PC-3 (cell line): ENCODE data around the gene PTGES2. TPM values are rescaled to one million over a fixed set of nuclear protein-coding genes. Genes with fewer than 3 reads are reported as not detected.

Source experiments
- ATAC-seq: fragments of 200-7000 bp; cut with Tn5 transposase; 2 replicates; pipeline ENCODE4 v1.9.1; 2020; ENCODE audit warnings: mild to moderate bottlenecking, moderate library complexity
- BruUV-seq: library from RNA; stranded (reverse); fragments of 400-500 nt; replicated peaks from 2 replicates; lab custom pipeline; 2021; lab: Mats Ljungman, UMichigan
- CTCF ChIA-PET: fragments of 300-600 bp; sonication (Branson Sonifier 250); formaldehyde crosslinking; loops from one replicate; lab custom pipeline; 2022; ENCODE audit warnings: antibody characterized with exemption; lab: Charles Lee
- POLR2A ChIA-PET: fragments of 300-600 bp; sonication (Branson Sonifier 250); formaldehyde crosslinking; loops from one replicate; lab custom pipeline; 2022; ENCODE audit warnings: antibody characterized with exemption; ENCODE audit not compliant: unreplicated experiment; lab: Charles Lee
- DNase-seq: peaks from one replicate; pipeline ENCODE4 v3.0.0-alpha.2; 2015
- H2AFZ ChIP-seq: fragments of 300-600 bp; sonication (generic); 2 replicates; pipeline ENCODE4 v1.6.0; 2016; ENCODE audit warnings: antibody characterized with exemption, low read length
- H3F3A ChIP-seq: fragments of 300-600 bp; sonication (generic); one replicate; pipeline ENCODE4 v1.6.0; 2017; ENCODE audit warnings: antibody characterized with exemption, low read length, control low read depth, mild to moderate bottlenecking; ENCODE audit not compliant: unreplicated experiment
- H3K27ac ChIP-seq: fragments of 300-600 bp; sonication (generic); 2 replicates; pipeline ENCODE4 v1.5.1; 2016; ENCODE audit warnings: mild to moderate bottlenecking, low read length
- H3K27me3 ChIP-seq: fragments of 300-600 bp; sonication (generic); 2 replicates; pipeline ENCODE4 v1.6.1; 2016; ENCODE audit warnings: low read length, mixed read lengths
- H3K36me3 ChIP-seq: fragments of 300-600 bp; sonication (generic); 2 replicates; pipeline ENCODE4 v1.6.1; 2016; ENCODE audit warnings: low read depth, mixed run types, low read length, mixed read lengths
- H3K4me1 ChIP-seq: fragments of 300-600 bp; sonication (generic); 2 replicates; pipeline ENCODE4 v1.5.1; 2016; ENCODE audit warnings: low read length; ENCODE audit not compliant: insufficient read depth
- H3K4me2 ChIP-seq: fragments of 300-600 bp; sonication (generic); 2 replicates; pipeline ENCODE4 v1.6.0; 2016; ENCODE audit warnings: low read length
- H3K4me3 ChIP-seq: fragments of 300-600 bp; sonication (generic); 2 replicates; pipeline ENCODE4 v1.5.1; 2016; ENCODE audit warnings: mild to moderate bottlenecking, low read length, mixed read lengths
- H3K79me2 ChIP-seq: fragments of 300-600 bp; sonication (generic); 2 replicates; pipeline ENCODE4 v1.6.1; 2017; ENCODE audit warnings: low read length, mixed read lengths
- H3K9ac ChIP-seq: fragments of 300-600 bp; sonication (generic); 2 replicates; pipeline ENCODE4 v1.6.0; 2016; ENCODE audit warnings: mild to moderate bottlenecking, low read length
- H3K9me2 ChIP-seq: fragments of 300-600 bp; sonication (generic); replicated peaks from 2 replicates; pipeline ENCODE4 v1.6.1; 2016; ENCODE audit warnings: mixed run types, low read length, mixed read lengths
- H3K9me3 ChIP-seq: fragments of 300-600 bp; sonication (generic); 2 replicates; pipeline ENCODE4 v1.6.1; 2016; ENCODE audit warnings: low read length, mixed read lengths
- H4K20me1 ChIP-seq: fragments of 300-600 bp; sonication (generic); 2 replicates; pipeline ENCODE4 v1.6.1; 2016; ENCODE audit warnings: low read length, mixed read lengths
- CTCF ChIP-seq: fragments of 300-600 bp; sonication (generic); conservative IDR thresholded peaks from 2 replicates; pipeline ENCODE4 v1.5.1; 2017; ENCODE audit warnings: antibody characterized with exemption, low read depth, mild to moderate bottlenecking, low read length
- EZH2 ChIP-seq: fragments of 300-600 bp; sonication (generic); IDR thresholded peaks from one replicate; pipeline ENCODE4 v1.6.1; 2017; ENCODE audit warnings: antibody characterized with exemption, mild to moderate bottlenecking, low read length; ENCODE audit not compliant: unreplicated experiment
- EZH2phosphoT487 ChIP-seq: fragments of 300-600 bp; sonication (generic); IDR thresholded peaks from 2 replicates; pipeline ENCODE4 v1.6.1; 2018; ENCODE audit warnings: mild to moderate bottlenecking, antibody characterized with exemption, low read length, borderline replicate concordance
- intact Hi-C: fragments of 100-400 bp; cut with micrococcal nuclease; formaldehyde crosslinking; loops from 2 replicates; pipeline ENCODE4 v1.9.0; 2023
- total RNA-seq: library from RNA; depleted of rRNA; stranded (reverse); fragments of >200 nt; gene quantifications from 2 replicates; pipeline ENCODE4 v1.2.3, GENCODE V29; 2014

Gene PTGES2
- total RNA-seq, 1 experiment from 2014 or later, result 258 TPM

- H3K9ac ChIP-seq, result peak overlapping the region; percentile 86
- no peak for DNase-seq
- no peaks in the 10 kb centered on the region for H3K27me3 ChIP-seq
- TF ChIP-seq EZH2phosphoT487 (no peak), EZH2 (no peak), CTCF (no peak)
- H3K9me3 ChIP-seq, result no peaks in the 10 kb centered on the region
- H3K4me3 ChIP-seq, result peak overlapping the region; percentile 82
- peaks cover 59% of the 10 kb centered on the region for H3K79me2 ChIP-seq
- H3K9me2 ChIP-seq, result no peaks in the 10 kb centered on the region
- H3F3A ChIP-seq, result peaks cover 5% of the 10 kb centered on the region
- peak overlapping the region; percentile 88 for H3K4me2 ChIP-seq
- ChIA-PET CTCF (interaction anchor here (1.2 kb wide), 1 partner anchor 18 kb away, joined by 3 read pairs; no protein-coding TSS in a partner anchor), POLR2A (no interaction called here)
- ATAC-seq, result no peak
- peaks cover 19% of the 10 kb centered on the region; the same call in 1 of the 2 replicates for H3K36me3 ChIP-seq
- no TSS peak for BruUV-seq
- H2AFZ ChIP-seq, result no peak overlapping the region
- peaks cover 36% of the 10 kb centered on the region for H3K4me1 ChIP-seq
- peak overlapping the region; percentile 84 for H3K27ac ChIP-seq
- H4K20me1 ChIP-seq, result peaks cover 19% of the 10 kb centered on the region
- intact Hi-C loops, result no loop called here
Measured at GRCh38 chr9:128099231-128099931, 28.1 kb downstream of the PTGES2 start.

- H3K9ac ChIP-seq, result peak overlapping the region; percentile 86
- H3K4me2 ChIP-seq, result peak overlapping the region; percentile 88
- intact Hi-C loops, result no loop called here
- TSS peak; percentile 83 for BruUV-seq
- H3K4me3 ChIP-seq, result peak overlapping the region; percentile 82
- TF ChIP-seq CTCF (no peak), EZH2 (no peak), EZH2phosphoT487 (no peak)
- DNase-seq (peak; percentile 93), ATAC-seq (peak; percentile 76)
- peaks cover 59% of the 10 kb centered on the region for H3K79me2 ChIP-seq
- no peaks in the 10 kb centered on the region for H3K27me3 ChIP-seq
- H4K20me1 ChIP-seq, result peaks cover 19% of the 10 kb centered on the region
- ChIA-PET CTCF (interaction anchor here (0.6 to 1.2 kb wide), 2 partner anchors 19 to 889 kb away, joined by 3 to 4 read pairs; no protein-coding TSS in a partner anchor), POLR2A (interaction anchor here (0.6 kb wide), 1 partner anchor 10 kb away, joined by 3 read pairs; no protein-coding TSS in a partner anchor)
- peaks cover 5% of the 10 kb centered on the region for H3F3A ChIP-seq
- peak overlapping the region; percentile 27; the same call in 1 of the 2 replicates for H2AFZ ChIP-seq
- H3K9me3 ChIP-seq, result no peaks in the 10 kb centered on the region
- peaks cover 11% of the 10 kb centered on the region; the same call in 1 of the 2 replicates for H3K36me3 ChIP-seq
- H3K4me1 ChIP-seq, result peaks cover 43% of the 10 kb centered on the region
- H3K9me2 ChIP-seq, result no peaks in the 10 kb centered on the region
- peak overlapping the region; percentile 84 for H3K27ac ChIP-seq
Measured at GRCh38 chr9:128098297-128099230, 29.0 kb downstream of the PTGES2 start.
